ENCODE measurements around the gene C11orf52. TPM values are rescaled to one million over a fixed set of nuclear protein-coding genes. Genes with fewer than 3 reads are reported as not detected.

Gene C11orf52
- total and polyA plus RNA-seq, 2 of the 13 experiments (the other 11 are each of a cell fraction or from before 2014, with no cell fraction given), result 7.4 to 11.0 TPM

GRCh38 chr11:111870886-111871692 is 47.6 kb upstream of the C11orf52 start, which contains the start of gene ALG9 (continued):
- 0 out of 2 replicates have a peak, but pooled peaks have one; percentile 66 for TF ChIP-seq MXD3 (CRISPR knock-in tag; IDR thresholded peaks at IDR 0.05)
- no peak for TF ChIP-seq KDM4B (CRISPR knock-in tag; IDR thresholded peaks at IDR 0.05)
- no peak for TF ChIP-seq TBP (CRISPR knock-in tag; IDR thresholded peaks at IDR 0.05)
- TF ChIP-seq PPARG (CRISPR knock-in tag; conservative IDR thresholded peaks at IDR 0.05), result peak; percentile 8; the same call in 1 of the 2 replicates
- peak; percentile 47; the same call in 1 of the 2 replicates for TF ChIP-seq AHR (CRISPR knock-in tag; IDR thresholded peaks at IDR 0.05)
- TF ChIP-seq ISX (CRISPR knock-in tag; conservative IDR thresholded peaks at IDR 0.05), result no peak
- no peak for TF ChIP-seq ARID5B (CRISPR knock-in tag; IDR thresholded peaks at IDR 0.05)
- no peak for TF ChIP-seq GPBP1L1 (CRISPR knock-in tag; IDR thresholded peaks at IDR 0.05)
- TF ChIP-seq CHD4 (IDR thresholded peaks at IDR 0.05; ENCODE audit: borderline replicate concordance, low read length), result no peak
- TF ChIP-seq PLSCR1 (CRISPR knock-in tag; IDR thresholded peaks at IDR 0.05; ENCODE audit: borderline replicate concordance), result no peak
- no peak; the same call in 1 of the 2 replicates for TF ChIP-seq ZNF362 (CRISPR knock-in tag; IDR thresholded peaks at IDR 0.05; ENCODE audit: borderline replicate concordance)
- no peak for TF ChIP-seq TRIM24 (CRISPR knock-in tag; IDR thresholded peaks at IDR 0.05)
- TF ChIP-seq ZNF230 (CRISPR knock-in tag; IDR thresholded peaks at IDR 0.05), result no peak
- TF ChIP-seq HMGXB3 (CRISPR knock-in tag; IDR thresholded peaks at IDR 0.05; ENCODE audit: borderline replicate concordance), result no peak; the same call in 1 of the 2 replicates
- TF ChIP-seq HHEX (CRISPR knock-in tag; IDR thresholded peaks at IDR 0.05), result no peak
- TF ChIP-seq ZNF777 (CRISPR knock-in tag; IDR thresholded peaks at IDR 0.05), result peak; percentile 52; the same call in 1 of the 2 replicates
- TF ChIP-seq REXO4 (CRISPR knock-in tag; IDR thresholded peaks at IDR 0.05; ENCODE audit: borderline replicate concordance), result no peak
